Endometrial microvascular endothelial cells (primary cell): ENCODE results near the gene MUC22. TPM values are rescaled to one million over a fixed set of nuclear protein-coding genes. Genes with fewer than 3 reads are reported as not detected.
"Not testable (repeated sequence)": the region's sequence is repeated elsewhere in the genome, so short reads cannot be mapped to it uniquely, and the experiment has no call there.

Experiments used
- in situ Hi-C: cut with HindIII; loops from 2 replicates; pipeline ENCODE4 v1.10.0; 2017; ENCODE audit warnings: low sequenced_read_pairs, low pct_unique_long_range_greater_than_20kb; ENCODE audit errors: inconsistent ontology term
- total RNA-seq: library from RNA; depleted of rRNA; stranded (reverse); fragments of >200 nt; gene quantifications from one replicate; pipeline ENCODE4 v1.2.3, GENCODE V29; 2015; ENCODE audit errors: inconsistent ontology term

MUC22 gene
- total RNA-seq, 1 donor from 2014 or later = not detected

DNA sequence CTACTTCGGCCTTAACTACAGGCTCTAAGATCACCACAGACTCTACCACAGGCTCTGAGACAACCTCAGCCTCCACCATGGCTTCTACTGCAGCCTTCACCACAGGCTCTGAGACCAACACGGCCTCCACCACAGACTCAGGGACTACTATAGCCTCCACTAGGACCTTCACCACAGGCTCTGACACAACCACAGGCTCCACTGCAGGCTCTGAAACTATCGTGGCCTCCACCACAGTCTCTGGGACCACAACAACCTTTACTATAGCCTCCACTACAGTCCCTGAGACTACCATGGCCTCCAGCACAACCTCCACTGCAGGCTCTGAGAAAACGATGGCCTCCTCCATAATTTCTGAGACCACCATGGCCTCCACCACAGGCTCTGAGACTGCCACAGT lies 15.3 kb downstream of the MUC22 start:
- in situ Hi-C loops = no loop called here

DNA sequence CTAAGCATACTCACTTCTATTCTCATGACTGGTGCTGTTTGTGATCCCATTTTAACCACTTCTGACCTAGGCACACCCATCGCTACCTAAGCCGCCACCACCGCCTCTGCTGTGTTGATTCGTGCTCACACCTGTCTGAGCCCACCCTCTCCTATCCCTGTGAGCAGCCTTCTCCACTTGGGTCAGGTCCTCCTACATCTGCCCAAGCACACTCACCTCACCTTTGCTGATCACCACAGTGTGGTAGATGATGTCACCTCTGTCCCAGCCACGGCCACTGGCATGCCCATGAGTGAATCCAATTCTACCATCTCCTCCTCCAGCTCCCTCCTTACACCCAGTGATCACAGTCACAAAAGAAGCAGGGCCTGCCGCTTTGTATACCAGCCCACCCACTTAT lies 20.8 kb downstream of the MUC22 start:
- in situ Hi-C loops = no loop called here

DNA sequence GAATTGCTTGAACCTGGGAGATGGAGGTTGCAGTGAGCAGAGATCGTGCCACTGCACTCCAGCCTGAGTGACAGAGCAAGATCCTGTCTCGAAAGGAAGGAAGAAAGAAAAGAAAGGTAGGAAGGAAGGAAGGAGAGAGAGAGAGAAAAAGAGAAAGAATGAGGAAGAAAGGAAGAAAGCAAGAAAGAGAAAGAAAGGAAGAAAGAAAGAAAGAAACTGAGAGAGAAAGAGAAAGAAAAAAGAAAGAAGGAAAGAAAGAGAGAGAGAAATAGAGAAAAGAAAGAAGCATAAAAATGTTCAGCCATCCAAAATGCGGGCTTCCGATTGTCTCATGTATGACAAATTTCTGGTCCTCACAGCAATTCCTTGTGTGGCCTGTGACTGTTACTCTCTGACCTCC lies 22.8 kb downstream of the MUC22 start:
- in situ Hi-C loops = no loop called here

- in situ Hi-C loops = no loop called here
Observed at GRCh38 chr6:31035862-31036497, 25.7 kb downstream of the MUC22 start.

DNA sequence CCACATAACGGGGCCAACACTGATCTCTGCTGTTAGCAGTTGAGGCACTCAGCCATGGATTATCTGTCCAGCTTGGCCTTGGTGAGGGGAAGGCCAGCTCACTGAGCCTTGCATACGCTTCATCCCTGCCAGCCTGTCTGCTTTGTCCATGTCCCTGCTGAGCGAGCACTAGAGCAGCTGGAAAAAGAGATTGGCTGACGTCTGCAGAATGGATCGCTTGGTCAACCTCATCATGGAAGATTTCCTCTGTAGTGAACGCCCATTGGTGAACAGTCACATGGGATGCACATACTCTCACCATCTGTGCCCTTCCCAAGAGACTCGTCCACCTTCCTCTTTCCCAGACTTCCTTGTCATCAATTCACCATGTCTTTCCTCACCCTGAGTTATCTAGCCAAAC lies 26.9 kb downstream of the MUC22 start:
- in situ Hi-C loops = no loop called here

- in situ Hi-C loops = no loop called here
Observed at GRCh38 chr6:31037682-31038081, 27.4 kb downstream of the MUC22 start.

DNA sequence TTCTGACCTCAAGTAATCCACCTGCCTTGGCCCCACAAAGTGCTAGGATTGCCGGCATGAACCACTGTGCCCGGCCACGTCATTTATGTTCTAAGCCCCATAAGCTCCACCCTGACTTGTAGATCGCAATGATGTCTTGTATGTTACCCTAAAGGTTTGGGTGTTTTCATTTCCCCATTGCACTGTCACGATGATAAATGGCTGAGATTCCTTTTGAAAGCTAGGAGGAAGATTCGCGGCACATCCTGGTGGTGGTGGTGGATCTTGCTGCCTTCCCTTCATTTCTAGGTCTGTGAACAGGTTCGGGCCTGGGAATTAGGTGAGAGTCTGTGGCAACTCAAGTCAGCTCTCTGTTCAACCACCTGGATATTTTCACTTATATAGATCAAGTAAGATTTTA lies 28.3 kb downstream of the MUC22 start:
- in situ Hi-C loops = no loop called here

- in situ Hi-C loops = no loop called here
Observed at GRCh38 chr6:31040801-31041200, 30.5 kb downstream of the MUC22 start.

- in situ Hi-C loops = no loop called here
Observed at GRCh38 chr6:31041372-31041974, 31.2 kb downstream of the MUC22 start.

DNA sequence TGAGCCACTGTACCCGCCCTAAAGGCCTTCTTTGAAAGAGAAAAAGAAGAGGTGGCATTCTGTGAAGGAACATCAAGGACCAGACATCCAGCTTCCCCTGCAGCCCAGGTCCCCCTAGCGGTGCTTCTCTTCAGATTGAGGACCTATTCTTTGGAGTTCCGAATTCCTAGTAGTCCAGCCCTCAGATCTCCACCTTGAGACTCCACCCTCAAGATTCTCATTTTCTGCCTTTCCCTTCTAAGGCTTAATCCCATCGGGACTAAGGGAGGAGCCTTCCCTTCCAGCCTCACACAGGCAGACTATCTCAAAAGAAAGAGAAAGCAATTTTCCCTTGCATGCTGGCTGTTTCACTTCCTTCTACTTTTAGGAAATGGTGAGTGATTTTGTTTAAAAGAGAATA lies 32.5 kb downstream of the MUC22 start:
- in situ Hi-C loops = no loop called here

DNA sequence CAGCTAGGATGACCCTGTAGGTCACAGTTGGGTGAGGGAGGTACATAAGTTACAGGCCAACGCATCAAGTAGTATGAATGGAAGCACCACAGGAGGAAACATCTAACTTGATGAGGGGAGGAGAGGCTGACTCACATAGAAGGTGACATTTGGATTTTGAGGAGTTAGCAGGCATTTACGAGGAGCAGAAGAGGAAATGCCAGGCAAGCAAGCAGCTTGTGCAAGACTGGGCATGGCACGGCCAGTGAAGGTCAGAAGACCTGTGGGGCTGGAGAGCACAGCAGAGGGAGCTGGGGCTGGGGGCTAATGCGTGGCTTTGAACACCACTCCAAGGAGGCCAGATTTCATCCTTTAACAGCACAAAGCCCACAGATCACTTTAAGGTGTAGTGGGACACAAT lies 37.8 kb downstream of the MUC22 start:
- in situ Hi-C loops = no loop called here

DNA sequence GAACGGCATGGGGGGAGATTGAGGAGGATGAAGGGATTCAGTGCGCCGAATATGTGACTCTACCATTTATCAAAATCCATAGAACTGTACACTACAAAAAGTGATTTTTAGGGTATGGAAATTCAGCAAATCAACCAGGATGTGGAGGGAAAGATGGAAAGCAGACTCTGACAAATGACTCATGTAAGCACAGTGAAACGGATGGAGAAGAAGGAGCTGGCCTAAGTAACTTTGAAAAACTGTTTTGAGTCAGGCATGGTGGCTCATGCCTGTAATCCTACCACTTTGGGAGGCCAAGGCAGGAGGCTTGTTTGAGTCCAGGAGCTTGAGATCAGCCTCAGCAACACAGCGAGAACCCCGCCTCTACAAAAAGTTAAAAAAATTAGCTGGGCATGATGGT lies 39.2 kb downstream of the MUC22 start:
- in situ Hi-C loops = no loop called here

GRCh38 chr6:31053187-31053586 lies 42.9 kb downstream of the MUC22 start:
- in situ Hi-C loops = not testable (repeated sequence)

DNA sequence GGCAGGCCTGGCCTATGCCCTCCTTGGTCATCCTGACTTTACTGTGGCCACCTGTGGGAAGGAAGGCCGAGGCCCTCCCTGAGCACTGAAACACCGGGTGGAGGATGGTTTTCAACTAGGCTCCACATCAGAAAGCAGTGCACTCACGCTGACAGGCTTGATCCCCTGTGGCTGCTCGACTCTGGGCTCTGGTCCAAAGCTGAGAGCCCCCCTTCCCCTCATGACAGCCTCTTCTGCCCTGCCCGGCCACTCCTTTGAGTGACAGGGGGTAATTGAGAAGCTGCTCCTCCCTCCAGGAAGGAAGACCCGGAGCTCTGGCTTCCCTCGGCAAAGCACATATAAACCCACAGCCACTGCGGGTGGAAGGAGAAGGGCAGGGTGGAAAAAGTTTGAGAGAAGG lies 43.6 kb downstream of the MUC22 start:
- in situ Hi-C loops = no loop called here

DNA sequence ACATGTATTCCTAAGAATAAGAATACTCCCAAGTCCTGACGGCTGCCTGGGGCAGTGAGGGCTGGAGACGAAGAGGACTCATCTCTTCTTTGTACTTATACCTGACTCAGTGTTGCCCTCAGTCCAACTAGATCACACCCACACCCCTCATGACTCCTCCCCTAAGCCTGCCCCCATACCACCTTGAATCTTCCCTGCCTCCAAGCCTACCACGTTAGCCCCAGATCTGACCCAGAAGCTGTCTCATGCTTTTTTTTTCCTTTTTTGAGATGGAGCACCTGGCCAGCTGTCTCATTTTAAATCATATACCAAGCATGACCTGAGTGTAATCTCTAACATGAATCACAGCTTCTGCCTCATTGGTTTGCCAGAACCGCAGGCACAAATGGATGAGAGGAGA lies 45.2 kb downstream of the MUC22 start:
- in situ Hi-C loops = no loop called here

DNA sequence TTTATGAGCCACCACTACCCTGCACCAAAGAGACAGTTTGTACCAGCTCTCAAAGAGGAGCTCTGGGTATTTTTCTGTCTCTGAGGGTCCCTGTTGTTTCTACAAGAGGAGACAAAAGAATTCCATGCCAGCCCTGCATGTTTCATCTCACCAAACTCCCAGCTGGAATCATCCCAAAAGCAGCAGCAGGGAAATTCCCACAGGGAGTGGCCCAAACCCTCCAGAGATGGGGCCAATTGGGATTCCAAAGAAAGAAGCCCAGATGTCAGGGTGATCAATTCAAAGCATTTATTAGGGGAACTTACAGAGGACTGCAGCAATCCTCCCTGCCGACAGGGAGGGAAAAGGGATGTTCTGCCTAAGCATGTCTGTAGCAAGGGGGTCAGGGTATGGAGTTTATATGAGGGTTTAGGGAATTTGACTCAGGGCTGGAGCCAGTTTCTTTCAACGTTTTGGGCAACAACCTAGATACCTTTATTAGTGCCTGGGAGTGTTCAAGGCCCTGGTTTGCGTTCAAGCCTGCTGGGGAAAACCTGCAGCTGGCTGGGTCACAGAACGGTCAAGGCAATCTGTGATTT lies 47.2 kb downstream of the MUC22 start:
- in situ Hi-C loops = no loop called here

- in situ Hi-C loops = no loop called here
Observed at GRCh38 chr6:31058128-31058894, 48.0 kb downstream of the MUC22 start.

- in situ Hi-C loops = no loop called here
Observed at GRCh38 chr6:31060145-31060544, 49.9 kb downstream of the MUC22 start.

- in situ Hi-C loops = no loop called here
Observed at GRCh38 chr6:31063906-31064435, 53.7 kb downstream of the MUC22 start.

GRCh38 chr6:31065556-31065955 lies 55.3 kb downstream of the MUC22 start:
- in situ Hi-C loops = no loop called here
